ENCODE results near the gene RGS21.

RGS21 gene

DNA sequence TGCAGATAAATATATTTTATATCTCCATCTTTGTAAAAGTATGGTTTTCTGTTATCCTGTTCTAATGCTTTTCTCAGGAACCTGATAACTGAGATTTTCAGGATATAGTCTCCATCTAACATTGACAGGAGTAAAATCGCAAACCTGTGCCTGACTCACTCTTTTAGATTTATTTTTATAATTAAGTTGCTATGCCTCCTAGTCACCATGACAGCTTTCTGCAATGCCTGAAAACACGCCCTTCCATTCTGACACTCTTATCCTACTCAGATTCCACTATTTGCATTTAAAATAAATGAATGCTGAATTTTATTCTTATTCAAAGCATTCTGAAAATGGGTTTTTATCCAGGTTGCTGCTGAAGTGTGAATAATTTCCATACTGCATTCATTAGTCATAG lies 62.8 kb downstream of the RGS21 start:
- DNase-seq, result no peak

DNA sequence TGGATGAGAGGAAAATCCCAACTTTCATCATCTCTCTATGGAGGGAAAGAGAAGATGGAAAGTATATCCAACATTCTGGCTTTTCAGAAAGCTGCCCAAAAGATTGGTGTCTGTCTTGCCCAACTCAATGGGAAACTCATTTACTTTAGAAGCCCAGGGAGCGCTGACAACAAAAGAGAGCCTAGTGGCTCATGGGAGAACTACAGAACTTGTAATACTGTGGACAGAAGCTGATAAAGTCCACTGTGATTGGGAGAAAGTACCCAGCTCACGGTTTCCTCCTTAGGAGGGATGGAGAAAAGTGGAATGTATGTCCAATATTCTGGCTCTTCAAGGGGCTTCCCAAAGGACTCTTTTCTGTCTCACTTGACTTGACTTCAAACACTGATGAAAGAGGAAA lies 66.0 kb downstream of the RGS21 start:
- no peak for DNase-seq

GRCh38 chr1:192386051-192386650 lies 69.4 kb downstream of the RGS21 start:
- DNase-seq, result no peak

- DNase-seq, result no peak
These were observed 78.4 kb downstream of the RGS21 start for GRCh38 chr1:192395211-192395610.

GRCh38 chr1:192395895-192396294 lies 79.1 kb downstream of the RGS21 start:
- no peak for DNase-seq

DNA sequence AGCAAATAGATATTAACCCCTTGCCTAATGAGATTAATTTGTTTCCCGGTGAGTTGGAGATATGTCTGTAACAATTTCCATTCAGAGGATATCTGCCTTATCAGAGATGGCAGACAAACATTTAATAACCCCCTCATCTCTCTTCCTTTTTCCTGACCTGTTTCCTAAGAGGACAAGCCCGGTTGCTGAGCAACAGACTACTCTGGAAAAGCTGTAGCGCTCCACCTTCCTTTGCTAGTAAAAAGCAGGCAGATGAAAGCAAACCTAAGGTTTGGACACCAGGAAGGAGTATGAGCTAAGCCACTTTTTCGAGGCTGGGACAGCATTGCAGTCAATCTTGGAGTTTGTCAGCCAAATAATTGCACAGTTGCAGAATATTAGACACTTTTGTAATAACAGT lies 82.4 kb downstream of the RGS21 start:
- DNase-seq, result no peak

- no peak for DNase-seq
These were observed 85.0 kb downstream of the RGS21 start for GRCh38 chr1:192401825-192402224.

DNA sequence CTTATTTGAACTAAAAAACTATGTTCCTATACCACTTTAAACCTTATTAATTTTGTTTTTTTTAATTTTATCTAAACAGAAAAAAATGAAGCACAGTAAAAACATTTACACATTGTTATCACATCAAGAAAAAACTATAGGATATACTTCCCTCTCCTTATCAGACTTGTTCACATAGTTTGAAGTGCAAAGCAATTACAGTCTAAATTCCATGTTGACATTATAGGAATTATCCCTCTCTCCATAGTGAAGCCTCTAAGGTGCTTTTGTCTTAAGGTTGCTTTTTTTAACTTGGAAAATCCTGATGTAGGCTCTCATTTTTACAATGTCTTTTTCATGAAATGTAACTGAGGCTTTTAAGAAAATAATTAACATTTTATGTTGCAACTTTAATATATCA lies 85.8 kb downstream of the RGS21 start:
- no peak for DNase-seq

- DNase-seq, result no peak
These were observed 90.4 kb downstream of the RGS21 start for GRCh38 chr1:192407206-192407605.
